Measurements from ENCODE around the gene TRIB2. TPM values are rescaled to one million over a fixed set of nuclear protein-coding genes. Genes with fewer than 3 reads are reported as not detected.

Gene TRIB2
- total and polyA plus RNA-seq, 2 donors (not counting 3 experiments of a cell fraction or from before 2014, with no cell fraction given), result 15.8 to 20.5 TPM

DNA sequence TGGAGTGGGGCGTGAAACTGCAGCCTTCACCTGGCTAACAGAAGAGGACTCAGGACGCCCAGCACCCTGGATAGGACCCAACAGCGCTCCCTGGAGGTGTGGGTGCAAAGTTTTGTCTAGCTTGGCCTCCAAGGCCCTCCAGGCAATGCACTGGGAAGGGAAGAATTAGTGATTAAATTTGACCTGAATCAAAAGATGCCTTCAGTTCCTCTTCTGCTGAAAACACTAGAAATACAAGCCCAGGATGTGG, 779 bp upstream of the TRIB2 start:
- BruUV-seq (replicated peaks), result no TSS peak

More for the DNA sequence above, 779 bp upstream of the TRIB2 start:
- ChIA-PET POLR2A (interaction anchor here (1.0 to 1.4 kb wide), 3 partner anchors 161 to 390 kb away, joined by 3 to 5 read pairs (median 4); no protein-coding TSS in a partner anchor), CTCF (interaction anchor here (0.8 to 4.2 kb wide), 61 partner anchors 8 to 886 kb away, joined by 3 to 172 read pairs (median 6); no protein-coding TSS in a partner anchor)
- peak overlapping the region; percentile 66 to 95 (median 72) for H3K4me3 ChIP-seq (replicated peaks in 1 of 3; ENCODE audit: insufficient read depth in 1 of 3, low read depth in 1 of 3, low read length in 3 of 3)
- H3K36me3 ChIP-seq (ENCODE audit: control insufficient read depth in 2 of 2, extremely low read depth in 1 of 2, insufficient read depth in 2 of 2, low read length in 2 of 2), result no peaks in the 10 kb centered on the region
- no peaks in the 10 kb centered on the region for H4K20me1 ChIP-seq (replicated peaks; ENCODE audit: control insufficient read depth, extremely low read depth, insufficient read depth, low read length)
- H3K9me1 ChIP-seq (replicated peaks; ENCODE audit: control insufficient read depth, extremely low read depth, insufficient read depth, low read length), result no peaks in the 10 kb centered on the region
- no peaks in the 10 kb centered on the region for H3K27me3 ChIP-seq (ENCODE audit: control insufficient read depth in 2 of 2, insufficient read depth in 2 of 2, low read length in 2 of 2)
- H3K4me1 ChIP-seq (ENCODE audit: control insufficient read depth, extremely low read depth, insufficient read depth, low read length), result peaks cover 30% of the 10 kb centered on the region
- intact Hi-C loops (cut with micrococcal nuclease) (loop anchor here (1.0 to 5.0 kb wide), 12 partner anchors 41 to 886 kb away; no protein-coding TSS in a partner anchor), dilution Hi-C loops (cut with MboI; ENCODE audit: extremely low pct_ligation_motif_present, low sequenced_read_pairs) (loop anchor here (25.0 kb wide), 1 partner anchor 154 kb away; no protein-coding TSS in a partner anchor)
- FAIRE-seq (peak; percentile 81), DNase-seq (ENCODE audit: low read depth, low spot score) (peak; percentile 84)
- H3K9me3 ChIP-seq (replicated peaks; ENCODE audit: control insufficient read depth, insufficient read depth, low read length), result no peaks in the 10 kb centered on the region
- H3K79me2 ChIP-seq (ENCODE audit: control insufficient read depth, insufficient read depth, low read length), result no peaks in the 10 kb centered on the region
- H3K9ac ChIP-seq (replicated peaks; ENCODE audit: extremely low read depth, insufficient read depth, low read length), result peak overlapping the region; percentile 93
- peak overlapping the region; percentile 79 for H2AFZ ChIP-seq (ENCODE audit: low read depth, low read length)
- H3K27ac ChIP-seq (ENCODE audit: insufficient read depth, low read depth, low read length), result peak overlapping the region; percentile 89
- peak overlapping the region; percentile 90 for H3K4me2 ChIP-seq (ENCODE audit: insufficient read depth, low read length)
- TF ChIP-seq, protein P1, sequence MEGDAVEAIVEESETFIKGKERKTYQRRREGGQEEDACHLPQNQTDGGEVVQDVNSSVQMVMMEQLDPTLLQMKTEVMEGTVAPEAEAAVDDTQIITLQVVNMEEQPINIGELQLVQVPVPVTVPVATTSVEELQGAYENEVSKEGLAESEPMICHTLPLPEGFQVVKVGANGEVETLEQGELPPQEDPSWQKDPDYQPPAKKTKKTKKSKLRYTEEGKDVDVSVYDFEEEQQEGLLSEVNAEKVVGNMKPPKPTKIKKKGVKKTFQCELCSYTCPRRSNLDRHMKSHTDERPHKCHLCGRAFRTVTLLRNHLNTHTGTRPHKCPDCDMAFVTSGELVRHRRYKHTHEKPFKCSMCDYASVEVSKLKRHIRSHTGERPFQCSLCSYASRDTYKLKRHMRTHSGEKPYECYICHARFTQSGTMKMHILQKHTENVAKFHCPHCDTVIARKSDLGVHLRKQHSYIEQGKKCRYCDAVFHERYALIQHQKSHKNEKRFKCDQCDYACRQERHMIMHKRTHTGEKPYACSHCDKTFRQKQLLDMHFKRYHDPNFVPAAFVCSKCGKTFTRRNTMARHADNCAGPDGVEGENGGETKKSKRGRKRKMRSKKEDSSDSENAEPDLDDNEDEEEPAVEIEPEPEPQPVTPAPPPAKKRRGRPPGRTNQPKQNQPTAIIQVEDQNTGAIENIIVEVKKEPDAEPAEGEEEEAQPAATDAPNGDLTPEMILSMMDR (IDR thresholded peaks at IDR 0.05; ENCODE audit: extremely low read depth in 1 of 2, insufficient read depth in 1 of 2, low read depth in 1 of 2, low read length in 2 of 2), result peak; percentile 58 to 85
- TF ChIP-seq POLR2AphosphoS5 (IDR thresholded peaks at IDR 0.05; ENCODE audit: insufficient read depth, low read depth, low read length), result no peak
